GM19025 (cell line): Measurements from ENCODE around the gene RO60.

Source experiments
- ATAC-seq: cut with Tn5 transposase; IDR thresholded peaks from one replicate; pipeline ENCODE4 v1.9.1; 2021; ENCODE audit warnings: mild to moderate bottlenecking, low read depth, moderate library complexity; ENCODE audit not compliant: unreplicated experiment

Gene RO60

GRCh38 chr1:193104907-193105820 lies 45.8 kb downstream of the RO60 start, which contains the start of gene GLRX2:
Gene GLRX2 (minus strand): TSS chr1:193105414. CDS start chr1:193105382, 32 bp downstream.
- ATAC-seq: peak; percentile 95

- ATAC-seq: no peak
These were observed 46.4 kb downstream of the RO60 start for GRCh38 chr1:193105821-193106177.

- no peak for ATAC-seq
These were observed 49.1 kb downstream of the RO60 start for GRCh38 chr1:193108471-193108870.
